BLaER1 treated with 17β-estradiol and CSF1 and Interleukin-3, amounts not matched to agents 10 nM and 100 nM (cell line): Measurements from ENCODE around the gene PROKR1.

Experiments used
- H3K27ac ChIP-seq, 11 experiments: shearing (Covaris generic); formaldehyde crosslinking; 2 replicates each; pipeline ENCODE4 v1.8.1; 2022
- H3K27me3 ChIP-seq, 11 experiments: shearing (Covaris generic); formaldehyde crosslinking; 2 replicates each; pipeline ENCODE4 v1.8.1; 2022
- H3K36me3 ChIP-seq, 11 experiments: shearing (Covaris generic); formaldehyde crosslinking; 2 replicates each; pipeline ENCODE4 v1.8.1; 2022
- H3K4me1 ChIP-seq, 10 experiments: shearing (Covaris generic); formaldehyde crosslinking; 2 replicates each; pipeline ENCODE4 v1.8.1; 2022
- H3K4me2 ChIP-seq, 11 experiments: shearing (Covaris generic); formaldehyde crosslinking; 2 replicates each; pipeline ENCODE4 v1.8.1; 2022
- H3K4me3 ChIP-seq, 10 experiments: shearing (Covaris generic); formaldehyde crosslinking; 2 replicates each; pipeline ENCODE4 v1.8.1; 2022
- H3K9ac ChIP-seq, 11 experiments: shearing (Covaris generic); formaldehyde crosslinking; 2 replicates each; pipeline ENCODE4 v1.8.1; 2022
- H3K9me3 ChIP-seq, 11 experiments: shearing (Covaris generic); formaldehyde crosslinking; replicated peaks in 1 of 11; 2 replicates each; pipeline ENCODE4 v1.8.1; 2022
- H4K20me1 ChIP-seq, 11 experiments: shearing (Covaris generic); formaldehyde crosslinking; 2 replicates each; pipeline ENCODE4 v1.8.1; 2022
- Cebpa-rat ChIP-seq, 11 experiments: shearing (Covaris generic); IDR thresholded peaks; 2 replicates each; pipeline ENCODE4 v1.8.1; 2022

The PROKR1 gene

DNA sequence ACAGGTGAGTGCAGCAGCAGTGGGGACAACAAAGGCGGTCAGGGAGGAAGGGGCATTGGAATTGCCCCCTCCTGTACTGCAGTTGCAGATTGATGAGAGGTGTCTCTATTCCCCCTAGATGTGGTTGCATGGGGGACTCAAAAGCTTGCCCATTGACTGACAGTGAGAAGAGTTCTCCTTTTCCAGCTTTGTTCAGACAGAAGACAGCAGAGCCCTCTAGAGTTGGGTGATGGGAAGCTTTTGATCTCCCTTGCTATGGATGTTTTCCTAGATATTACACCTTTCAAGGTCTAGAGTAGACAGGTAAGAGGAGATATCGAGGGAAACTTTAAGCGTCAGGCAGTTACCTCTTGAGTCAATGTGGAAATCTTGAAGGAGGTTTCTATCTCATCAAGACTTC lies 2.9 kb downstream of the PROKR1 start:
- Histone ChIP-seq H3K4me3 (no peak overlapping the region), H3K27me3 (peaks cover 44 to 50% (median 48%) of the 10 kb centered on the region in 11 experiments), H3K4me1 (peaks cover 0 to 21% (median 10%) of the 10 kb centered on the region in 10 experiments; a peak in 14 of 20 replicates), H3K36me3 (no peaks in the 10 kb centered on the region), H3K9ac (no peak overlapping the region), H4K20me1 (peaks cover 0 to 10% (median 0%) of the 10 kb centered on the region in 11 experiments; a peak in 2 of 22 replicates), H3K9me3 (peaks cover 15 to 36% (median 21%) of the 10 kb centered on the region in 11 experiments), H3K4me2 (peak overlapping the region in 4 of 11 experiments; percentile 1 to 32 (median 14); a peak in 5 of 22 replicates), H3K27ac (no peak overlapping the region)
- TF ChIP-seq Cebpa-rat (IDR thresholded peaks at IDR 0.05), result no peak

DNA sequence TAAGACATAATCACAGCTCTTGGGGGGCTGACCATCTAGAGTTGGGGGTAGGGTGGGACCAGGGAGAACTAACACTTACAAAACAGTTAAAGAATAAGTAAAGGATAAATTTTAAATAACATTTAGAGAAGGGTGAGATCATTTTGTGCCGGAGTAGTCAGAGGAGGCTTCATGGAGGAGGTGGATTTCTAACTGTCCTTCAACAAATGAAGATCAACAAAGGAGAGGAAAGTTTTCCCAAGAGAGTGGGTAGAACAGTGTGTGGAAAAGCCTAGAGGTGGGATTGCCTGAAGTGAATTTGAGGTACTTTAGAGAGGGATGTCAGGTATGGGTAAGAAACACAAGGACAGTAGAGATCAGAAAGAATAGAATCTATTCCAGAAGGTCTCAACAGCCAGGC lies 7.3 kb downstream of the PROKR1 start:
- TF ChIP-seq Cebpa-rat (IDR thresholded peaks at IDR 0.05), result no peak
- Histone ChIP-seq H3K9ac (no peak overlapping the region), H3K4me1 (peaks cover 16 to 31% (median 24%) of the 10 kb centered on the region in 10 experiments), H3K4me2 (no peak overlapping the region), H3K27me3 (peaks cover 2 to 7% (median 6%) of the 10 kb centered on the region in 11 experiments; a peak in 21 of 22 replicates), H3K27ac (no peak overlapping the region), H3K36me3 (no peaks in the 10 kb centered on the region), H4K20me1 (no peaks in the 10 kb centered on the region; a peak in 1 of 22 replicates), H3K9me3 (peaks cover 0 to 21% (median 6%) of the 10 kb centered on the region in 11 experiments; a peak in 8 of 22 replicates), H3K4me3 (no peak overlapping the region)

GRCh38 chr2:68653034-68653433 lies 9.7 kb downstream of the PROKR1 start:
- Histone ChIP-seq H3K27ac (peak overlapping the region in 1 of 11 experiments; percentile 61; a peak in 2 of 22 replicates), H4K20me1 (no peaks in the 10 kb centered on the region), H3K9ac (no peak overlapping the region), H3K36me3 (no peaks in the 10 kb centered on the region), H3K27me3 (no peaks in the 10 kb centered on the region), H3K4me1 (peaks cover 16 to 27% (median 24%) of the 10 kb centered on the region in 10 experiments), H3K4me2 (peak overlapping the region; percentile 55 to 88 (median 66)), H3K4me3 (no peak overlapping the region; a peak in 1 of 20 replicates), H3K9me3 (peaks cover 0 to 8% (median 4%) of the 10 kb centered on the region in 11 experiments; a peak in 8 of 22 replicates)
- TF ChIP-seq Cebpa-rat (IDR thresholded peaks at IDR 0.05), result no peak

- H3K4me2 ChIP-seq, result peak overlapping the region; percentile 55 to 88 (median 66)
- H3K4me1 ChIP-seq, result peaks cover 16 to 27% (median 24%) of the 10 kb centered on the region in 10 experiments
- no peaks in the 10 kb centered on the region for H3K36me3 ChIP-seq
- H3K27me3 ChIP-seq, result no peaks in the 10 kb centered on the region
- H3K9ac ChIP-seq, result peak overlapping the region in 2 of 11 experiments; percentile 10 to 43; a peak in 3 of 22 replicates
- peak overlapping the region in 3 of 10 experiments; percentile 5 to 13 (median 6); a peak in 2 of 20 replicates for H3K4me3 ChIP-seq
- H3K9me3 ChIP-seq, result peaks cover 0 to 8% (median 4%) of the 10 kb centered on the region in 11 experiments; a peak in 7 of 22 replicates
- no peak for TF ChIP-seq Cebpa-rat (IDR thresholded peaks at IDR 0.05)
- H3K27ac ChIP-seq, result peak overlapping the region in 5 of 11 experiments; percentile 12 to 61 (median 44); a peak in 7 of 22 replicates
- H4K20me1 ChIP-seq, result no peaks in the 10 kb centered on the region
Observed at GRCh38 chr2:68653538-68653982, 10.2 kb downstream of the PROKR1 start.

DNA sequence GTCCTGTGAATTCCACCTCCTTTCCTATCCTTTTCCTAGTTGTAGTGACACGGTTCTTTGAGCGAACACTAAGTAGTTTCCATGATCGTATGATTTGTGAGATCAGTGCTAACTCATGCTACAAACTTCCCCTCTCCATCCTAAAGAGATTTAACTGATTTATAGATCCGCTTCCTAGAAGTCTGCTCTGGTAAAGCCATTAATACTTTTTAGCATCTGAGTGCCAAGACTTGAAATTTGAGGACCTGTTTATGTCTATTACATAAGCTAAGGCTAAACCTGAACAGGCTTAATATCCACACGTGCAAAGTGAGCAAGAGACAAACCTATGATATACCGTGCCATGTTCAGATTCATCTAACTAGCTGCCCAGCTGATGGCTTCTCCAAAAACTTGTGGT lies 14.9 kb downstream of the PROKR1 start:
- H3K4me1 ChIP-seq, result peaks cover 31 to 39% (median 35%) of the 10 kb centered on the region in 10 experiments
- no peak overlapping the region for H3K4me2 ChIP-seq
- H3K9me3 ChIP-seq, result peaks cover 0 to 11% (median 5%) of the 10 kb centered on the region in 11 experiments; a peak in 13 of 22 replicates
- H3K4me3 ChIP-seq, result no peak overlapping the region
- no peak for TF ChIP-seq Cebpa-rat (IDR thresholded peaks at IDR 0.05)
- no peak overlapping the region for H3K27ac ChIP-seq
- H3K9ac ChIP-seq, result no peak overlapping the region
- no peaks in the 10 kb centered on the region for H3K27me3 ChIP-seq
- no peaks in the 10 kb centered on the region for H4K20me1 ChIP-seq
- no peaks in the 10 kb centered on the region for H3K36me3 ChIP-seq

DNA sequence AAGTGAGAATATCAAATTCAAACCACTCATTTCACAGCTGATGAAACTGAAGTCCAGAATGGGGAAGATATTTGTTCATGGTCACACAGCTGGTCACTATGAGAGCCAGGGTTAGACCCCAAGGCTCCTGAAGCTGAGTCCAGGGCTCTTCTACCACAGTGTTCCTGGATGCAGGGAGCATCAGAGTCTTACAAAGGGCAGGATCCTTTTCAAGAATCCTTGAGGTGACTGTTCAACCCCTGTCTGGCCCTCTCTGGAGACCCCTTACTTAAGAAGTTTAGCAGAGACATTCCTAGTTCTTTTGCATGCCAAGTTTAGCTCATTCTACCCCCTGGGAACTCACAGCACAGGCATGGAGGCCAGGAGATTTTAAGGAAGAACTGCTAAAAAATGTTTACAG lies 15.7 kb downstream of the PROKR1 start:
- H3K4me3 ChIP-seq, result no peak overlapping the region
- H3K4me2 ChIP-seq, result no peak overlapping the region
- peaks cover 0 to 18% (median 12%) of the 10 kb centered on the region in 11 experiments; a peak in 15 of 22 replicates for H3K9me3 ChIP-seq
- no peaks in the 10 kb centered on the region for H3K36me3 ChIP-seq
- no peaks in the 10 kb centered on the region for H4K20me1 ChIP-seq
- TF ChIP-seq Cebpa-rat (IDR thresholded peaks at IDR 0.05), result no peak
- H3K27me3 ChIP-seq, result no peaks in the 10 kb centered on the region
- H3K9ac ChIP-seq, result no peak overlapping the region
- H3K4me1 ChIP-seq, result peaks cover 23 to 33% (median 28%) of the 10 kb centered on the region in 10 experiments
- no peak overlapping the region for H3K27ac ChIP-seq

DNA sequence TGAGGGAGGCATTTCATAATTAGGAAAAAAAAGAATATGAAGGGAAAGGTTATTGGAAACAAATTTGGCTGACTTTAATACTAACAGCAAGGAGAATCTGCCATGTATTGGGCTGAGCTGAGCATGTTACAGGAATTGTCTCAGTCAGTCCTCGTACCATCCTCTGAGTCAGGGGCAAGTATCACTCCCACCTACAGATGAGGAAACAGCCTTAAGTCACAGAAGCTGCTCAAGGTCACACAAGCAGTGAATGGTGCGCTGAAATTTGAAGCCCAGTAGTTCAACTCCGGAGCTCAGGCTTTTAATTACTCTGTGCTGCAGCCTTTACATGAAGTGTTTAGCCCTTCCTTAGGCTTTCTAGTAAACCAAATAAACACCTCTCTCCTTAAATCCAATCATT lies 17.3 kb downstream of the PROKR1 start:
- H4K20me1 ChIP-seq, result no peaks in the 10 kb centered on the region
- H3K9ac ChIP-seq, result no peak overlapping the region
- H3K4me3 ChIP-seq, result no peak overlapping the region
- H3K36me3 ChIP-seq, result no peaks in the 10 kb centered on the region
- H3K4me2 ChIP-seq, result no peak overlapping the region
- peaks cover 16 to 22% (median 19%) of the 10 kb centered on the region in 10 experiments for H3K4me1 ChIP-seq
- TF ChIP-seq Cebpa-rat (IDR thresholded peaks at IDR 0.05), result no peak
- no peaks in the 10 kb centered on the region for H3K27me3 ChIP-seq
- peaks cover 0 to 17% (median 9%) of the 10 kb centered on the region in 11 experiments; a peak in 14 of 22 replicates for H3K9me3 ChIP-seq
- H3K27ac ChIP-seq, result no peak overlapping the region

GRCh38 chr2:68662466-68662865 lies 19.1 kb downstream of the PROKR1 start:
- Histone ChIP-seq H3K27me3 (no peaks in the 10 kb centered on the region), H3K36me3 (0 out of 22 replicates have a peak, but pooled peaks cover 0 to 2% (median 0%) of the 10 kb centered on the region in 11 experiments), H3K4me3 (no peak overlapping the region), H3K27ac (peak overlapping the region in 2 of 11 experiments; percentile 2 to 18; a peak in 5 of 22 replicates), H3K9ac (no peak overlapping the region), H3K9me3 (peaks cover 6 to 20% (median 14%) of the 10 kb centered on the region in 11 experiments), H3K4me1 (peaks cover 16 to 22% (median 19%) of the 10 kb centered on the region in 10 experiments), H4K20me1 (no peaks in the 10 kb centered on the region), H3K4me2 (peak overlapping the region; percentile 13 to 63 (median 47); a peak in 21 of 22 replicates)
- no peak for TF ChIP-seq Cebpa-rat (IDR thresholded peaks at IDR 0.05)

DNA sequence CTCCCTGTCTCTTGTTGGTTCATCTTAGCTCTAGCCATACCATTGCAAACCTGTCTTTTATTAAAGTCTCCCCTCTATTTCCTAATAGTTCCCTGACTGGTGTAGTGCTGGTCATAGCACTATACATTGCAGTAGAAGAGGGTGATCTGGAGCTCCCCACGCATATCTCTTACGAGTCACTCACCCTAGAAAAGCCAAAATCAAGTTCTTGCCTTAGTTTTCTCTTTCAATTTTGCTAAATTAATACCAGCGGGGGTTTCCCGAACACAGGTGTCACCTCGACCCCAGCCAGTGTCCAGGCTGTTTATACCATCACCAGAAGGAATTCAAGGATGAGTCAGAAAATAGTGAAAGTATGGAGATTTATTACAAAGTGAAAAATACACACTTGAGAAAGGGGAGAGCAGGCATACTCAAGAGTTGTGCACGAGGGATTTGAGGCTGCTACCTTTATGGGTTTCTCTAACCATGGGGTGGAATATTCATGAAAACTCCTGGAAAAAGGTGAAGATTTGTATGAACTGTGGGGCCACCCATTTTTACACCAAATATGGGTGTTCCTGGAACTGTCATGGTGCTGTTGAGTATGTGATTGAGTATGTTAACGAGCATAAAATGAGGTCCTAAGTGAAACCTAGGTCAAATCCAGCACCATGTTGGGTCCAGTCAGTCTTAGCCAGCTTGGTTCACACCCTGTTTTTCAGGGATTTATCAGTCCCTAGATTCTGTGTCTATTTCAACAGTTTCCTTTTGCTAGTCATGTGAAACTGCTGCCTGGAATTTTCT lies 20.2 kb downstream of the PROKR1 start:
- peak overlapping the region; percentile 13 to 63 (median 47); a peak in 21 of 22 replicates for H3K4me2 ChIP-seq
- peaks cover 16 to 22% (median 19%) of the 10 kb centered on the region in 10 experiments for H3K4me1 ChIP-seq
- H3K9me3 ChIP-seq, result peaks cover 11 to 24% (median 19%) of the 10 kb centered on the region in 11 experiments
- H4K20me1 ChIP-seq, result no peaks in the 10 kb centered on the region
- no peak overlapping the region for H3K4me3 ChIP-seq
- no peaks in the 10 kb centered on the region for H3K27me3 ChIP-seq
- no peak for TF ChIP-seq Cebpa-rat (IDR thresholded peaks at IDR 0.05)
- no peak overlapping the region; a peak in 1 of 22 replicates for H3K27ac ChIP-seq
- 0 out of 22 replicates have a peak, but pooled peaks cover 0 to 3% (median 0%) of the 10 kb centered on the region in 11 experiments for H3K36me3 ChIP-seq
- no peak overlapping the region for H3K9ac ChIP-seq
